NCI-H2171 (cell line): ENCODE measurements around the gene KARS1.

ENCODE experiments used
- DNase-seq: peaks from one replicate; lab custom pipeline; 2025; lab: John Stamatoyannopoulos, UW

Gene KARS1

GRCh38 chr16:75579281-75579834 is 68.1 kb downstream of the KARS1 start:
- DNase-seq, result no peak

- no peak for DNase-seq
Observed at GRCh38 chr16:75578725-75579124, 68.7 kb downstream of the KARS1 start.

- no peak for DNase-seq
Observed at GRCh38 chr16:75578212-75578611, 69.3 kb downstream of the KARS1 start.
